Thoracic aorta (tissue), 2 donors: Measurements from ENCODE around the gene PRR3. TPM values are rescaled to one million over a fixed set of nuclear protein-coding genes. Genes with fewer than 3 reads are reported as not detected.

ENCODE experiments used
- ATAC-seq: fragments of 150-250 bp; one replicate; pipeline ENCODE4 v1.8.0; 2017; ENCODE audit warnings: low read depth; ENCODE audit not compliant: insufficient number of reproducible peaks, low FRiP score
- DNase-seq: peaks from one replicate; pipeline ENCODE4 v3.0.0-alpha.2; 2020; ENCODE audit warnings: low spot score
- H3K27ac ChIP-seq, 2 donors: fragments of 200-600 bp; sonication (generic); 1 replicate in 1 of 2; 2 replicates in 1 of 2; pipeline ENCODE4 v1.5.1; 2016; ENCODE audit warnings: mild to moderate bottlenecking in 2 of 2, moderate library complexity in 2 of 2
- H3K27me3 ChIP-seq: fragments of 200-600 bp; sonication (generic); replicated peaks from 2 replicates; pipeline ENCODE4 v1.6.0; 2016; ENCODE audit warnings: mild to moderate bottlenecking; ENCODE audit not compliant: insufficient read depth
- H3K36me3 ChIP-seq: fragments of 200-600 bp; sonication (generic); one replicate; pipeline ENCODE4 v1.5.1; 2016
- H3K4me1 ChIP-seq, 2 donors: fragments of 200-600 bp; sonication (generic); 1 replicate in 1 of 2; 2 replicates in 1 of 2; pipeline versions ENCODE4 v1.5.1 to v1.6.0; 2016; ENCODE audit warnings: low read depth in 2 of 2, mild to moderate bottlenecking in 1 of 2; ENCODE audit not compliant: control insufficient read depth in 1 of 2
- H3K4me3 ChIP-seq: fragments of 200-600 bp; sonication (generic); 2 replicates; pipeline ENCODE4 v1.5.1; 2016; ENCODE audit warnings: mild to moderate bottlenecking
- H3K9me3 ChIP-seq: fragments of 200-600 bp; sonication (generic); 2 replicates; pipeline ENCODE4 v1.5.1; 2016
- total RNA-seq, 2 donors: library from RNA; depleted of rRNA; stranded (reverse); fragments of >200 nt; gene quantifications; one replicate each; pipeline versions ENCODE4 v1.1.0 to v1.2.3, GENCODE V29; 2016
- TF ChIP-seq, protein P1 (sequence below): fragments of 200-600 bp; sonication (generic); IDR thresholded peaks from one replicate; pipeline ENCODE4 v1.5.1; 2019; ENCODE audit warnings: antibody characterized with exemption

PRR3 gene
- total RNA-seq, 2 donors from 2014 or later: 4.2 to 10.4 TPM

DNA sequence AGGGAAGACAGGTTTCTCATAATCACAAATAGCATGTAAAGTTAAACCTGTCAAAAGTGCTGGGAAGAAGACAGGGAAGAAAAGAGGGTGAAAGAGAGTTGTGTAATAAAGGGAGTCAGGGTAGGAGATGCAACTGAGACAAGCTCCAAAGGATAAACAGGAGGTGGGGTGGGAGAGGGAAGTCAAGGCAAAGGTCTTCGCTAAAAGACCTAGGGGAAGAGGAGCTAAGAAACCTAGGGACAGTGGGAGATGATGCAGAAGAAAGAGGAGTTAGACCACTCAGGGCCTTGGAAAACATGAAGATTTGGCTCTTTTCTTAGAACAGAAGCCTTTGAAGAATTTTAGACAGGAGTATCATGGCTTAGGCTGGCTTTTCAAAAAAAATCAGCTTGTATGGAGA lies 7.0 kb downstream of the PRR3 start:
- TF ChIP-seq, protein P1, sequence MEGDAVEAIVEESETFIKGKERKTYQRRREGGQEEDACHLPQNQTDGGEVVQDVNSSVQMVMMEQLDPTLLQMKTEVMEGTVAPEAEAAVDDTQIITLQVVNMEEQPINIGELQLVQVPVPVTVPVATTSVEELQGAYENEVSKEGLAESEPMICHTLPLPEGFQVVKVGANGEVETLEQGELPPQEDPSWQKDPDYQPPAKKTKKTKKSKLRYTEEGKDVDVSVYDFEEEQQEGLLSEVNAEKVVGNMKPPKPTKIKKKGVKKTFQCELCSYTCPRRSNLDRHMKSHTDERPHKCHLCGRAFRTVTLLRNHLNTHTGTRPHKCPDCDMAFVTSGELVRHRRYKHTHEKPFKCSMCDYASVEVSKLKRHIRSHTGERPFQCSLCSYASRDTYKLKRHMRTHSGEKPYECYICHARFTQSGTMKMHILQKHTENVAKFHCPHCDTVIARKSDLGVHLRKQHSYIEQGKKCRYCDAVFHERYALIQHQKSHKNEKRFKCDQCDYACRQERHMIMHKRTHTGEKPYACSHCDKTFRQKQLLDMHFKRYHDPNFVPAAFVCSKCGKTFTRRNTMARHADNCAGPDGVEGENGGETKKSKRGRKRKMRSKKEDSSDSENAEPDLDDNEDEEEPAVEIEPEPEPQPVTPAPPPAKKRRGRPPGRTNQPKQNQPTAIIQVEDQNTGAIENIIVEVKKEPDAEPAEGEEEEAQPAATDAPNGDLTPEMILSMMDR: no peak
- no peak for ATAC-seq
- H3K4me3 ChIP-seq: no peak overlapping the region
- H3K27ac ChIP-seq: no peak overlapping the region
- no peak for DNase-seq
- H3K27me3 ChIP-seq: no peaks in the 10 kb centered on the region
- peaks cover 6% of the 10 kb centered on the region for H3K36me3 ChIP-seq
- H3K9me3 ChIP-seq: no peaks in the 10 kb centered on the region
- H3K4me1 ChIP-seq: no peaks in the 10 kb centered on the region

- DNase-seq: no peak
- no peak overlapping the region for H3K27ac ChIP-seq
Measured at GRCh38 chr6:30565772-30566171, 8.7 kb downstream of the PRR3 start.

DNA sequence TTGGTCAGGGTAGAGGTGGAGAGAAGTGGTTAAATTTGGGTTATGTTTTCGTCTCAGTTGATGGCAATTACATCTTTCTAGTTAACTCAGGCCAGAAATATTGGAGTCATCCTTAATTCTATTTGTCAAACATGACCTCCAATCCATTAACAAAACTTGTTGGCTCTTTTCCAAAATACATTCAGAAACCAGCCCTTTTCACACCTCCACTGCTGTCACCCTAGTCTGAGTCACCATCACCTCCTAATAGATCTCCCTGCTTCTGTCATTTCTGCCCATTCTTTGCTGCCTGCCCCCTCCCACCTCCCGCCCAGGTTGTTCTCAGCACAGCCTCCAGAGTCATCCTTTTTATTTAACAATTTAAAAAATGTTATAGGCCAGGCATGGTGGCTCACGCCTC lies 11.2 kb downstream of the PRR3 start:
- DNase-seq (no peak), ATAC-seq (no peak)
- TF ChIP-seq, protein P1: no peak

More at GRCh38 chr6:30565772-30566171, 8.7 kb downstream of the PRR3 start:
- Histone ChIP-seq H3K4me1 (peaks cover 4 to 8% of the 10 kb centered on the region in 2 donors), H3K27me3 (no peaks in the 10 kb centered on the region), H3K4me3 (no peak overlapping the region), H3K9me3 (no peaks in the 10 kb centered on the region), H3K36me3 (peaks cover 6% of the 10 kb centered on the region)
- no peak for ATAC-seq
- TF ChIP-seq, protein P1: no peak

DNA sequence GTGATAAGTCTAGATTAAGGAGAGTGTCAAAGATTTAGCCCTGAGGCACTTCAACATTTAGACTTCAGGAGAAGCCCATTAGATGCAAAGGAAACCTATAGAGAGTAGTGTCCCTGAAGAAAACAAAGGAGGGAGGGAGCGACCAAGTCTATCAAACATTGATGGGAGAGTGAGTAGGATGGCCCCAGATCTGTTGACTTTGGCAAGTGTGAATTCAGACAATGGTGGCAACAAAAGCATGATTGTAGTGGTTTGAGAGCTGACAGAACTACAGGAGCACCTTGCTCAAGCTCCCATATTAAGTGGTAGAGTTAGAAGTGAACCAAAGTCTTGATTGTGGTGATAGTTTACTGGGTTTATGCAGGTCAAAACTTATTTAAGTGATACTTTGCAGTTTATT lies 13.2 kb downstream of the PRR3 start:
- H3K9me3 ChIP-seq: no peaks in the 10 kb centered on the region
- H3K4me1 ChIP-seq: peaks cover 11 to 29% of the 10 kb centered on the region in 2 donors
- no peaks in the 10 kb centered on the region for H3K27me3 ChIP-seq
- TF ChIP-seq, protein P1: no peak
- peak overlapping the region; percentile 84 to 93 for H3K27ac ChIP-seq
- ATAC-seq: no peak
- no peak for DNase-seq
- no peaks in the 10 kb centered on the region for H3K36me3 ChIP-seq
- H3K4me3 ChIP-seq: peak overlapping the region; percentile 89

More for the DNA sequence above, 11.2 kb downstream of the PRR3 start:
- Histone ChIP-seq H3K27me3 (no peaks in the 10 kb centered on the region), H3K36me3 (no peaks in the 10 kb centered on the region), H3K4me1 (peaks cover 11 to 21% of the 10 kb centered on the region in 2 donors), H3K9me3 (no peaks in the 10 kb centered on the region), H3K4me3 (no peak overlapping the region), H3K27ac (no peak overlapping the region)

- H3K27ac ChIP-seq: peak overlapping the region; percentile 84 to 93
Measured at GRCh38 chr6:30570740-30571074, 13.6 kb downstream of the PRR3 start.

More at GRCh38 chr6:30570740-30571074, 13.6 kb downstream of the PRR3 start:
- Histone ChIP-seq H3K9me3 (no peaks in the 10 kb centered on the region), H3K27me3 (no peaks in the 10 kb centered on the region), H3K4me1 (peaks cover 11 to 29% of the 10 kb centered on the region in 2 donors), H3K36me3 (no peaks in the 10 kb centered on the region), H3K4me3 (peak overlapping the region; percentile 89)
- DNase-seq (no peak), ATAC-seq (peak; percentile 11)
- TF ChIP-seq, protein P1: no peak
